ENCODE data around the gene UCKL1.
A peak's percentile ranks its signal among the peaks of the same experiment; 100 is the strongest.
"Not testable (repeated sequence)": the region's sequence is repeated elsewhere in the genome, so short reads cannot be mapped to it uniquely, and the experiment has no call there.

UCKL1 gene

DNA sequence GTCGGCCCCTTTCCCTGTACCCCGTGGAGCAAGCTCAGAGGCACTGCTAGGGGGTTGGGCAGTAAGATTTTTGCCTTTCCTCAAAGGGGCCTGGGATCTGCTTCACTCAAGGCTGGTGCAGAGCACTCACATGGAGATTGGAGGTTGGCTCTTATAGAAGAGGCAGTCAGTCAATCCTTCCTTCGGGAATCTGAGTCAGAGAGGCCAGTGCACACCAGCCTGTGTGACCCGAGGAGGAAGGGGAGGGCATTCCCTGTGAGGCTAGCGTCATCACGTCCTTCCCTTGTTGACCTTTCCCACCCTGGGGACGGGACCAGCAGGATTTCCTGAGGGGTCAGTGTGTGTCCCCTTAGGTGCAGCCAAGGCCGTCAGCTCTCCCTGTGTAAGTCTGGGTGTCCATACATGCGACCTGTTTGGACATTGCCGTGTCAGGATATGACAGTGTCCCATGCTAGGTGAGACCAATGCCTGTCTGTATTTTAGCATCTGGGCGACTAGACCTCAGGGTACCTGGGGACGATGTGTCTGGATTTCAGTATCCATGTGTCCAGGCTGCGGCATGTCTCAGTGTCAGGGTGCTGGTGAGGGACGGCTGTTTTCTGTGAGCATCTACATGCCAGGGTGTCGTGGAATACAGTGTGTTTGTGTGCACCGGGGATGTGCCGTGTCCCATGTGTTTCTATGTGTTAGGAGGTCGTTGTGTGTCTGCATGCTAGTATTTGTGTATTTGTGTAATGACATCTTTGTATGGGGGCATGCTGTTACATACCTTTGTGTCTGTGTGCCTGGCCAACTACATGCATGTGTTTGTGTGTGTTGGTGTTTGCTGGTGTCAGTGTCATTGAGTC, 16.3 kb upstream of the UCKL1 start:
- no peak for DNase-seq

DNA sequence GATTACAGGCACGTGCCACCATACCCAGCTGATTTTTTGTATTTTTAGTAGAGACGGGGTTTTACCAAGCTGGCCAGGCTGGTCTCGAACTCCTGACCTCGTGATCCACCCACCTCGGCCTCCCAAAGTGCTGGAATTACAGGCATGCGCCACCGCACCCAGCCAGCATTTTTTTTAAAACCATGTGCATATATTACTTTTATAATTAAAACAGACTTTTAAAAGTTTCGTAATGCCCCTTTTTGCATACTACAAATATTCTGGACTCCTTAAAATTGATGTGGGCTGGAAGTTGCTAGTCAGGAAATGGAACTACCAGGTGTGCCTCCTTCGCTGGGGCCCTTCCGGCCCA, 15.7 kb upstream of the UCKL1 start:
- not testable (repeated sequence) for DNase-seq

DNA sequence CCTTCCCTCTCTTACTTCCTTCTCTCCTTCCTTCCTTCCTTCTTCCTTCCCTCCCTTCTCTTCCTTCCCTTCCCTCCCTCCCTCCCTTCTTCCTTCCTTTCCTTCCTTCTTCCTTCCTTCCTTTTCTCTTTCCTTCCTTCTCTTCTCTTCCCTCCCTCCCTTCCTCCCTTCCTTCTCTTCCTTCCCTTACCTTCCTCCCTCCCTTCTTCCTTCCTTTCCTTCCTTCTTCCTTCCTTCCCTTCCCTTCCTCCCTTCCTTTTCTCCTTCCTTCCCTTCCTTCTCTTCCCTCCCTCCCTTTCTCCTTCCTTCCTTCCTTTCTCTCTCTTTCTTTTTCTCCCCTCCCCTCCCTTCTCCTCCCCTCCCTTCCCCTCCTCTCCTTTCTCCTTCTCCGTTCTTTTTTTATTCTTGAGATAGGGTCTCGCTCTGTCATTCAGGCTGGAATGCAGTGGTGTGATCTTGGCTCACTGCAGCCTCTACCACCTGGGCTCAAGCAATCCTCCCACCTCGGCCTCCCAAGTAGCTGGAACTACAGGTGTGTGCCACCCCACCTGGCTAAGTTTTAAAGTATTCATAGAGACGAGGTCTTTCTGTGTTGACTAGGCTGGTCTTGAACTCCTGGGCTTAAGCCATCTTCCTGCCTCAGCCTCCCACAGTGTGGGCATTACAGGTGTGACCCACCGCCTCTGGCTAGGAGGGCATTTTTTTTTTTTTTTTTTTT, 14.7 kb upstream of the UCKL1 start:
- no peak for DNase-seq

DNA sequence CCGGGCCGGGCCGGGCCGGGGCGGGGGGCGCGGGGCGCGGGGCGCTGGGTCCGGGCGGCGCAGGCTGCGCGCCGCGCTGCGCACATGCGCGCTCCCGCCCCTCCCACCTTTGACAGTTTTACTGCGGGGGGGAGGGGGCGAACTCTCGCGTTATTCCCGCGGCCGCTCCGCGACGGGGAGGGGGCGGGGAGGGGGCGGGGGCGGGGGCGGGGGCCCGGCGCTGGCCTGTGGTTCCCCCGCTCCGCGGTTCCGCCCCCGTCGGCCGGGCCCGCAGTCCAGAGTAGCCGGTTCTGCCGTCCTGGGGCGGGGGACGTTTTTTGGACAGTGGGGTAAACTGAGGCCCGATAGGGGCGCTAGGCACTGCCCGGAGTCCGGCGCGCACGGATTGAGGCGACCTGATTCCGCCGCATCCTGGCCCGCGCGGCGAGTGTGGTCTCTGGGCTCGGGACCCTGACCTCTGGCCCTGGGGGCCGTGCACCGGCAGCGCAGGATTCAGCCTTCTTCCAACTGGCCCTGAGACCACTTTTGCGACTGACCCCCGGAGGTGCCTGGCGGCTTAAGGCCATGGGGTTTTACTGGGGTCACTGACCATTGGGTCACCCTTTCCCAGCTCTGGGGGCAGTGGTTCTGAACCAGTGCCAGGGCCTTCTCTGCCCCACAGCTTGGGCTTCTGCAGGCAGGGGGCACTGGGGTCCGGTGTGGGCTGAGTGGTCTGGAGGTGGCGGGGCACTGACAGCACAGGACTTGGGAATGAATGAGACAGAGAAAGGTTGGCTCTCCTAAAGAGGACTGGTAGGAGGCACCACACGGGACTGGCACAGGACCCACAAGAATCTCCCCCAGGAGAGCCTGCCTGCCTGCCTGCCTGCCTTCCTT, 13.9 kb upstream of the UCKL1 start, which contains the start of gene ZNF512B:
Gene ZNF512B, minus strand, starts transcription at position 93 of the 876 bp plus-strand sequence. CDS start 1,980 bp downstream, outside the sequence.
- peak; percentile 53 to 55 for DNase-seq

DNA sequence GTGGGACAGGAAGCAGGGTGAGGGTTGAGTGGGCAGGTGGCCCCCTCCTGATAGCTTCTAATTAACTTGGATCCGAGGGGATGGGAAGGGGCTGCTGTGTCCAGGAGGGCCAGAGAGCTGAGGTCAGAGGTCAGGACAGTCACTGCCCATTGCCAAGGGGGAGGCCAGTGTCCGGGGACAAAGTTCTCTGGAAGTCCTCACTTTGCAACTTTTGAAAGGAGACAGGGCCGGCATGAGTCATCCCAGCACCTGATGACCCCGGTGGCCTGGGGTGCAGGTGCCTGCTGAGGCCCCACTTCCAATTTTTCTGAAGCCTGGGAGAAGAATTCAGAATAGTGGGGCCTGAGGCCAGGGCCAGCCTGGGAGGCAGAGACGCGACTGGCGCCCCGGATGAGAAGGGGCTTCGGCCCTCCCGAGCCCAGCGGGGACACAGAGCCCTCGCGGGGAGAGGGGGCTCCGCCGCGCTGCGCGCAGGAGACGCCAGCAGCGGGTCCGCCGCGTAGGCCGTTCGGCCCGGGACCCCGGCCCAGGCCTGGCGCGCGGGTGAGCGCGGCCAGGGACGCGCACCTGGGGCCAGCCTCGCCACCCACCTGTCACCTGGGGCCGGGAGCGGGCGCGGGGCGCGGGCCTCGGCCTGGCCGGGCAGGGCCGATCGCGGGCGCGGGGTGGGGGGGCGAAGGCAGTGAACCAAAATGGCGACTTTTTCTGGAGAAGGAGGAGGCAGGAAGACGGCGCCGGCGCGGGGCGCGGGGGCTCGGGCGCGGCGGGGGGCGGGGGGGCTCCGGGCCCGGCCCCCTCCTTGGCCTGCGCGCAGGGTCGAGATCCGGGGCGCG, 12.9 kb upstream of the UCKL1 start:
- no peak for DNase-seq

DNA sequence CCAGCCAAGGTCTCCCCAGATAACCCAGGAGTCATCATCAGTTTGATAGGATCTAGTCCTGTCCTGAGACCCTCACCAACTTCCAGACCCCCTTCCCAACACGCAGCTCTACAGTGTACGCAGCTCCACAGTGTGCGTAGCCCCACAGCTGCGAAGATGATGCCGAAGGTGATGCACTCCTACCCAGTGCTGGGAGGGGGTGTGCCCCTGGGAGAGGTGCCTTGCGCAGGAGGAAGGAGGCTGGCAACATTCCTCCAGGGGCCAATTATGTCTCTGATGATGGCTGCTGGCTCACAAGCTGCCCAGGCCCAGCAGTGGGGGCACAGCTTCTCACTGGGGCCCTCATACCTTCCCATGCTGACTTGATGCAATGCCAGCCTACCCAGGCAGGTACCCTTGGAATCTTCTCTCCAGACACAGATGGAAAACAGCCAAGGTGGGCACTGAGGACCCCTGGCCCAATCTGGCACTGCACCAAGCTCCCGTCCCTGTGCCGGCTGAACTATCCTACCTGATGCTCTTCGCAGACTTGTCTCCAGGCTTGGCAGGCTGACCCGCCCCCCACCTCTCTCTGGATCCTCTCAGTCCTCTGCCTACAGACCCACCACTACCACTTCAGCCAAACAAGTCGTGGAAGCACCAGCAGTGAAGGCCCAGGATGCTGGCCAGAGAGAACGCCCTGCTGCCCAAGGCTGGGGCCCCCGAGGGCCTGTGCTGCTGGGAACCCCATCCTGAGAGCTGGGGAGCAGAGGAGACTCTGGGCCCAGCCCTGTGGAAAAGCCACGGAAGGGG, 12.1 kb upstream of the UCKL1 start:
- no peak for DNase-seq

DNA sequence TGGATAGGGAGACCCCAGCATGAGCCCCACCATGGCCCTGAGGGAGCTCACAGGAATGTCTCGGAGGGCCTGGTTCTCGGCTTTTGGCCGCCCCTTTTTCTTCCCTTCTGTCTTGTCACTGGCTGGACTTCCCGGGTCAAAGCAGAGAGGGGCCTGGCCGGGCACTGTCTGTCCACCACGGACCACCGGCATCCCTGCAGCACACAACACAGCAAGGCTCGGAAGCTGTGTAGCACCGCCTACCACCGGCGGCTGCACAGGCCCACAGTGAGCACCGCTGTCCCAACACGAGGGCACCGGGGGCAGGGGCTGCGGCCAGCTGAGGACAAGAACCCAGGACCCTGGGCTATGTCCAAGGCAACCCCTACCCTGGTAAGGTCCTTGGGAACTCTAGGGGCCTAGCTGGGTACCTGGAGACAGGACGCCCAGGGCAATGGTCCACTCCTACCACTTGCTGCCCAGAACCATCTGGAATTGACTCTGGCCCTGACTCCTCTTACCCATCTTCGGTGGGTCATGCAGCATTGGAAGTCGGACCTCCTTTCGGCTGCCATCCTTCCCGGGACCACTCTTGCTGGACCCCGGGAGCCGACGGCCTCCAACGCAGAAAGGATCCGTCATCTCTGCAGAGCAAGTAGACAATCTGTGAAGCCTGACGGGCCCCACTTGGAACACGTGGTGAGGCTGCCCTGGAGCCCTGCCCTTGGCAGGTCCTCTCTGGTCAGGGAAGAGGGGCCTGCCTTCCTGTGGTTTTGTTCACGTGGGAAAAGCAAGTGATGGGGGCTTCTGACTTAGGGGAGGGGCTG, 11.3 kb upstream of the UCKL1 start:
- no peak for DNase-seq

DNA sequence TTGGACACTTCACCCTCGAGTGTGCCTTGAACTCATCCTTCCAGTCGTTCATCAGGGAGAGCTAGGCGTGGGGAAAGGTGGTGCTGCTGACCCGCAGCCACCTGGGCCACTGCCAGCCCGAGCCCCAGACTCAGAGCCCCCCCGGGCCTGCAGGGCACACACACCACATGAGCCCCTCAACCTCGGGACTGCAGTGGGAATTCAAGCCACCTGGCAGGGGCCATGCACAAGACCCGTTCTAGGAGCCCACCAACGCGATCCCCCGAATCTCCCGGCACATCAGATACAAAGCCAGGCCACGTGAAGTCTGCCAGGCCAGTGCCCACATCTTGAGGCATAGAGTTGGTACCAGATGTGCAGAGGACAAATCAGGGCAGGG, 10.7 kb upstream of the UCKL1 start:
- DNase-seq, result no peak

DNA sequence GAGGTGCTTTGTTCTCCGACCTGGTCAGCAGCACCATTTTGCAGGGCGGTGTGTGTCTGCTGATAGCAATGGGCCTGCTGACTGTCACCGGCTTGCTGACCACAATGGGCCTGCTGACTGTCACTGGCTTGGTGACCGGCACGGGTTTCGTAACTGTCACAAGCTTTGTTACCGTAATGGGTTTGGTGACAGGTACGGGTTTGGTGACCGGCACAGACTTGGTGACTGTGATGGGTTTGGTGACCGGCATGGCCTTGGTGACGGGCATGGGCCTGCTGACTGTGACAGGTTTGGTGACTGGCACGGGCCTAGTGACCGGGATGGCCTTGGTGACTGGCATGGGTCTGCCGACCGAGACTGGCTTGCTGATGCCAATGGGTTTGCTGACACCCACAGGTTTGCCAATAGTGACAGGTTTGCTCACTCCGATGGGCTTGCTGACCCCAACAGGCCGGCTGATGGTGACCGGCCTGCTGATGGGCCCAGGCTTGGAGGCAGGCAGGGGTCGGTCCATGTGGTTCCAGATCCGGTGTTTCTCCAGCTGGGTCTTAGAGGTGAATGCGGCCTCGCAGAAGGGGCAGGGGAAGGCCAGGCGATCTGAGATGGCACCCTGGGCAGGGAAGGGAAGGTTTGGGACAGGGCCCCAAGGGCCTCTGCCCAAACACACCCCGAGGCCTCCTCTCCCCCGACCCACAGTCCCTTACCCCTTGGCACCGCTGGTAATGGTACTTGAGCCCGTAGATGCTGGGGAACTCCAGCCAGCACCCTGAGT, 10.1 kb upstream of the UCKL1 start:
- DNase-seq, result no peak

DNA sequence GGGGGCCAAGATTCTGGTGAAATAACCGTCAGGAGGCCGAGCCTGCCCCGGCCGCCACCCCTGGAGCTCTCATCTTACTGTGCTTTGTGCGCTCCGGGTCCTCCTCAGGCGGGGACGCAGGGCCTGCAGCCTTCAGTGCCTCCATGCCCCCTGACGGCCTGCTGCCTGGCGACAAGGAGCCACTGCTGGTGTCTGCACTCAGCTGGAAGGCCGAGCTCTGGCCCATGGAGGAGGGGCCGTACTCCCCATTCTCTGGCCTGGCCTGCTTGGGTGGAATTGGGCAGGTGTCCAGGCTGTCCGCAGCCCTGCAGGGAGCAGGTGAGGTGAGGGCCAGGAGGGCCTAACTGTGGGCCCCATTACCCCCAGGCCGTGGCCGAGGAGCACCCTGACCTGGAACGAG, 8.2 kb upstream of the UCKL1 start:
- DNase-seq, result no peak

DNA sequence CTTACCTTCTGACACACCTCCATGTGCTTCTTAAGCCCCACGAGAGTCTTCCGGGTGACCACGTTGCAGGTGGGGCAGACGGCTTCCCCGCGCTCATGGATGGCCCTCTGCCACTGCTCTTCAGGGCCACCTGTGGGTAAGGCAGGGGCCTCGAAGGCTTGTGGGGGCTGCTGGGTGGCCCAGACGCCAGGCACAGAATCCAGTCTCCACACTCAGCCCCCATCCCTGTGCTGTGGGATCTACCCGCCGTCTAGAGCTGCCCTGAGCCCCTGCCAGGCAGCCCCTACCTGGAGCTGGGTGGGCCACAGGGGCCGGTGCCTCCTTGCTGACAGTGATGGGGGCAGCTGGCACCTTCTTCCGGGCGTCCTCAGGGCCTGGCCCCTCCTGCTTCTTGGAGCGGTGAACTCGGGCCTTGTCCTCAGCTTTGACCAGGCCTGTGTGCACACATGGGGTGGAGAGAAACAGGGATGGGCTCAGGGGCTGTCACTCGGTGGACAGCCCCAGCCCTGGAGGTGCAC, 7.6 kb upstream of the UCKL1 start:
- no peak for DNase-seq

DNA sequence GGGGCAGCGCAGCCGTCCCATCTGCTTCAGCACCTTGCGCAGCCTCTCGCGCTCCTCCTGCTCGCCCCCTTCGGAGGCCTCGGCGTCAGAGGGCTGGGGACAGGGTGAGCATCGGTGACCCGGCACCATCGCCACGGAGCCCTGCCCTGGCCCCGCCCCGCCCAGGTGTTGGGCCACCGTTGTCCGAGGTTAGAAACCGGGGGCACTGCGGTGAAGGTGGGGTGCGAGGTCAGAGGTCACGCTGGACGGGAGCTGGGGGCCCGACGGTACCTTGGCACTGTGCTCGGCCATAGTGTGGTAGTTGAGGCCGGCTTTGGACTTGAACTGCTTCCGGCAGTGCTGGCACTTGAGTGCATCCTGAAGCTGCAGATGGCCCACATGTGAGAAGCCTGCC, 7.1 kb upstream of the UCKL1 start:
- DNase-seq, result no peak

DNA sequence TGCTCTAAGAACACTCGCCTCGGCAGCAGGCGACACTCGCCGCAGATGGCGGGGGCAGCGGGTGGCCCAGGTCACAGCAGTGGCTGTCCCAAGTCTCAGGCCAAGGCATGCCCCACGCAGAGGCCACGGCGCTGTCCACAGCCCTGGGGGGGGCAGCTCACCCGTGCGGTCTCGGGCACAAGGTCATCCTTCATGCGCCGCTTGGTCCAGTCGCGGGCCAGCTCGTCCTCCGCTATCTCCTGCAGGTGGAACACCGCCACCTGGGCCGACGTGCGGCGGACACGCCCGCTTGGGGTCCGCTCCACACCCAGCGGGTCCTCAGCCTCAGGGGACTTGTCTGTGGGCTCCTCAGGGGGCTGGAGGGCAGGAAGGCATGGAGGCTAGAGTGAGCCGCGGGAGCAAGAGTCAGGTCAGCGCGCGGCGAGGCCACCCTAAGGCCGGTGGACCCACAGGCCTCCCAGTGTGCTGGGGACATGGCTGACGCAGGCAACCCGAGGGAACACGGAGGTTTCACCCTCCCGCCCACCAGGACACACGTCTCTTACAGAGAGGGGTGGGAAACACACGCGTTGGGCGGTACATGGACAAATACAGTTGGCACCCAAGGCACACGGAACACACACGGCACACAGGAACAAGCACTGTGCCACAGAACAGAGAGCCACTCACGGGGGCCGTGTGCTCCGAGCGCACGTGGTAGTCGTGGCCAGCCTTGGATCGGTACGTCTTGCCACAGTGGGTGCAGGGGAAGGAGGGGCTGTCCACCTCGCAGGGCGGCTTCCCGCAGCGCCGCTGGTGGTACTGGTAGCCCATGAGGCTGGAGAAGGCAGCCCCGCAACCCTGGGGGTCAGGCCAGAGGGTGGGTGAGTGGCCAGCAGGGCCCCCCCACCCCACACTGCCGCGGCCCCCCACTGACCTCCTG, 6.5 kb upstream of the UCKL1 start:
- no peak for DNase-seq

DNA sequence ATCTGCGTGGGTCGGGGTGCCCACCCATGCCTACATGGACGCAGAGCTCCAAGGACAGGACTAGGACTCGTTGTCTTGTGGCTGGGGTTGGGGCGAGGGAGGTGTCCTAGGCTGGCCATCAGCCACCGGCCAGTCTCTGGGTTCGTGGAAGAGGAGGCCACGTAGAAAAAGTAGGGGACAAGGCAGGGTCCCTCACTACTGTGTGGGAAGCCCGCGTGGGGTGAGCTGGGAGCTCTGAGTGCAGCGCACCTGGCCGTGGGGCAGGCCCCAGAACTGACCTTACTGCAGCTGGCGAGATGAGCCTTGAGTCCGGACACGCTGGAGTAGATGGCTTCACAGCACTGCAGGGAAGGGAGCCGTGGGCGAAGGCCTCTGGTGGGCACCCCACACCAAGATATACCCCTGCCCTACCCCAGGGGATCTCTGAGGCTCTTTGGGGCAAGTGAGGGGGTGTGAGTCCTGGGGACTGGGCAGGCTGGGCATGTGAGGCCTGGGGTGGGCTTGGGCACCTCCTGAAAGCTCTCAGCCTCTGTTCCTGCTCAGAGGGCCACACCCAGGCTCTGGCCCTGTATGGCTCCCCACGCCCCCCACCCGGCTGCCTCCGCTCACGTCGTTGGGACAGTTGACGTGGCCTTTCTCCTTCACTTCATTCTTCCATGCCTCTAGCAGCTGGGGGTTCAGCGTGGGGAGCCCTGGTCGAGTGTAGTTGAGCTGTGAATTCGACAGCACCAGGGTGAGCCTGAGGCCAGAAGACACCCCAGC, 5.6 kb upstream of the UCKL1 start:
- DNase-seq, result no peak

DNA sequence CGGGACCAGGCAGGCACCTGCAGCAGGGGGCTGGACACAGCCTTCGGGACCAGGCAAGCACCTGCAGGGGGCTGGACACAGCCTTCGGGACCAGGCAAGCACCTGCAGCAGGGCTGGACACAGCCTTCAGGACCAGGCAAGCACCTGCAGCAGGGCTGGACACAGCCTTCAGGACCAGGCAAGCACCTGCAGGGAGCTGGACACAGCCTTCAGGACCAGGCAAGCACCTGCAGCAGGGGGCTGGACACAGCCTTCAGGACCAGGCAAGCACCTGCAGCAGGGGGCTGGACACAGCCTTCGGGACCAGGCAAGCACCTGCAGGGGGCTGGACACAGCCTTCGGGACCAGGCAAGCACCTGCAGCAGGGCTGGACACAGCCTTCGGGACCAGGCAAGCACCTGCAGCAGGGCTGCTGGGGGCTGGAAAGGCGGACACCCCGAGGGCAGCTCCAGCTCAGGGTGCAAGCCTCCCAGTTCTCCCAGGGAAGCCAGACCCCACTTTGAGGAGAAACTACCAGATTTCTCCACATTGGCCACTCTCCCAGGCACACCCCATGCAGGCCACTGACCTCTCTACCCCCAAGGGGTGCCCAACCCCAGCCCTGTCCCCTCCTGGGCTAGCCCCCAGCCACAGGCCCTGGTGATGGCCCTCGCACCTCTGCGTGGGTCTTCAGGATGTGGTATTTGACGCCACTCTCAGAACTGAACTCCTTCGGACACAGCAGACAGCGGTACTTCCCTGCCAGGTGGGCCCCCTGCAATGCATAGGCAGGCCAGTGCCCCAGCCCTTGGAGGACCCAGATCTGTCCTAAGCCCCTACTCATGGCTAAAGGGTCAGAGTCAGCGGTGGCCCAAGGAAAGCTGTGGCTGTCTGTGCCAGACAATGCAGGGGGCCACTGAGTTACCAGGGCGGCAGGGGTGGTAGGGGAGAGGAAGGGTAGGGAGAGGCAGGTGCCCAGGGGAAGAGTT, 4.7 kb upstream of the UCKL1 start:
- DNase-seq, result not testable (repeated sequence)

DNA sequence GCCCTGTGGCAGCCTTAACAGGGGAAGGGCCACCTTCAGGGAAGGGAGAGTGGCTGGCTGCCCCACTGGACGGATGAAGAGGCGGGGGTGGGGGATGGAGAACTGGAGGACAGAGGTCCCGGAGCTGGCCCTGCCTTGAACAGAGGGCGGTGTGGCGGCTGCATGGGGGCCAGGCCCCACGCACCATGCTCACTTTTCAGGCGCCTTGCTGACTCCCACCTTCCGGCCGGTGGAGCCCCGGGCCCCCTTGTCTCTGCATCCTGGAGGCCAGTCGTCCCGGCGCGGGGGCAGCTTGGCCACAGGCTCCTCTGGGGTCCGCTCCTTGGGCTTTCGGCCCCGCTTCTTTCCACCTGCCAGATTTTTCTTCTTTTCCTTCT, 3.5 kb upstream of the UCKL1 start:
- DNase-seq, result no peak

Measured in stimulated activated CD4-positive, alpha-beta T cell treated with anti-CD3 and anti-CD28 coated beads, Interleukin-2, amount 100 ng/mL, for 48 hours (primary cell).